ENCODE measurements around the gene C2CD3. TPM values are rescaled to one million over a fixed set of nuclear protein-coding genes. Genes with fewer than 3 reads are reported as not detected.

Gene C2CD3
- total and polyA plus RNA-seq, 7 donors: 5.1 to 14.4 (median 9.7) TPM

- intact Hi-C loops (cut with DNase I): no loop called here
- Histone ChIP-seq H3K4me1 (peaks cover 45% of the 10 kb centered on the region), H3K27me3 (ENCODE audit: insufficient read depth in 3 of 3, low read length in 2 of 3) (no peaks in the 10 kb centered on the region), H3K36me3 (ENCODE audit: insufficient read depth in 1 of 2, low read depth in 1 of 2) (peaks cover 3 to 42% of the 10 kb centered on the region in 2 donors), H3K27ac (peak overlapping the region; percentile 91), H3K4me3 (peak overlapping the region; percentile 90), H3K9me3 (no peaks in the 10 kb centered on the region)
- DNase-seq (no peak), ATAC-seq (no peak)
- TF ChIP-seq CTCF (IDR thresholded peaks at IDR 0.05): no peak
- WGBS, 3 donors: 9 to 10% (median 9%) methylated on average over 9 of the region's 9 CpGs
Measured at GRCh38 chr11:74169738-74170458, 904 bp downstream of the C2CD3 start.

- no peak for TF ChIP-seq CTCF (IDR thresholded peaks at IDR 0.05)
- ATAC-seq (no peak), DNase-seq (no peak)
- Histone ChIP-seq H3K27me3 (ENCODE audit: insufficient read depth in 3 of 3, low read length in 2 of 3) (no peaks in the 10 kb centered on the region), H3K36me3 (ENCODE audit: insufficient read depth in 1 of 2, low read depth in 1 of 2) (peaks cover 3 to 50% of the 10 kb centered on the region in 2 donors), H3K4me3 (no peak overlapping the region), H3K9me3 (no peaks in the 10 kb centered on the region), H3K27ac (no peak overlapping the region), H3K4me1 (peaks cover 35% of the 10 kb centered on the region)
- 67 to 75% (median 69%) methylated on average over 3 of the region's 3 CpGs for WGBS, 3 donors
- intact Hi-C loops (cut with DNase I): no loop called here
Measured at GRCh38 chr11:74168838-74169237, 2.0 kb downstream of the C2CD3 start.

- H3K27ac ChIP-seq: peak overlapping the region; percentile 66
- intact Hi-C loops (cut with DNase I): no loop called here
Measured at GRCh38 chr11:74162681-74163467, 7.9 kb downstream of the C2CD3 start.

GRCh38 chr11:74159642-74160041, 11.2 kb downstream of the C2CD3 start:
- DNase-seq: no peak
- intact Hi-C loops (cut with DNase I): no loop called here
- Histone ChIP-seq H3K4me3 (no peak overlapping the region), H3K9me3 (no peaks in the 10 kb centered on the region), H3K36me3 (ENCODE audit: insufficient read depth in 1 of 2, low read depth in 1 of 2) (peaks cover 0 to 11% of the 10 kb centered on the region in 2 donors), H3K27ac (no peak overlapping the region), H3K4me1 (peaks cover 30% of the 10 kb centered on the region), H3K27me3 (ENCODE audit: insufficient read depth in 3 of 3, low read length in 2 of 3) (no peaks in the 10 kb centered on the region)
- ATAC-seq: no peak
- TF ChIP-seq CTCF (IDR thresholded peaks at IDR 0.05): no peak

More at GRCh38 chr11:74162681-74163467, 7.9 kb downstream of the C2CD3 start:
- peak overlapping the region; percentile 1 for H3K4me3 ChIP-seq
- H3K9me3 ChIP-seq: no peaks in the 10 kb centered on the region
- peaks cover 17% of the 10 kb centered on the region for H3K4me1 ChIP-seq
- H3K27me3 ChIP-seq (ENCODE audit: insufficient read depth in 3 of 3, low read length in 2 of 3): no peaks in the 10 kb centered on the region
- ATAC-seq (peak; percentile 58 to 82 (median 77)), DNase-seq (no peak)
- WGBS, 3 donors: 60 to 77% (median 65%) methylated on average over 2 of the region's 2 CpGs
- H3K36me3 ChIP-seq (ENCODE audit: insufficient read depth in 1 of 2, low read depth in 1 of 2): peaks cover 3 to 43% of the 10 kb centered on the region in 2 donors
- TF ChIP-seq CTCF (IDR thresholded peaks at IDR 0.05): no peak
